HG03280 (cell line): Measurements from ENCODE around the gene USP6NL.
"Not testable (repeated sequence)": the region's sequence is repeated elsewhere in the genome, so short reads cannot be mapped to it uniquely, and the experiment has no call there.

Experiments
- ATAC-seq: cut with Tn5 transposase; IDR thresholded peaks from one replicate; pipeline ENCODE4 v1.9.1; 2021; ENCODE audit warnings: mild to moderate bottlenecking, moderate library complexity; ENCODE audit not compliant: unreplicated experiment

USP6NL gene

DNA sequence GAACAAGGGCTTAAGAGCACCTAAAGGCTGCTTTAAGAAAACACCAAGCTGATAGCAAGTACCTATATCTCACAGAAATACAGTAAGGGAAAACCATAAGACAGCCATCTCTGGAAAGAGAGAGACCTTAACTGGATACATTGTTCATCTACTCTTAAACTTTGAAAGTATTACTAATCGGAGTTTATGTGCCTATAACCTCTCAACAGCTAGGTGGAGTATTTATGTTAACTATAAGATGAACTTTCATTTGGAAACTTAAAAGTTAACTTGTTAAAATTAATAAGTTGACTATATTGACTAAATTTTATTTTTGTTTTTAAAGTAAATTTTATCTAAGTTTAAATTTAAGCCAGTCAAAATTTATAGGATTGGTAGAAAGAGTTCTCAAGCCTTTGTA is 90.6 kb downstream of the USP6NL start:
- ATAC-seq = no peak

DNA sequence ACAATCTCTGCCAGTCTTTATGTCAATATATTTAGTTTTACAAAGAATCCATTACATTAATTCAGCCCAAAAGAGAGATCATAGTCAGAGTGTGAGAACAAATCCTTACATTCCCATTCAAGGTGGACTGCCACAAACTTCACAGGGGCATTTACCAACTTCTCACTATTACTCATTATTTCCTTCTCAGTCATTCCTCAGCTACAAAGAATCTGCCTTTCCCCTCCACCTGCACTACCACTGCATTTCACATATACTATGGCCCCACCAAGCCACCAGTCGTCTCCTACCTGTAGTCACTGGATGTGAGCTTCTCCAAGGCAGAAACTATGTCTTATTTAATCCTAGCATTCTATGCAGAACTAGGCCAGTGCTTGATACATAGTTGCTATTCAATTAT is 94.3 kb downstream of the USP6NL start:
- peak; percentile 48 for ATAC-seq

DNA sequence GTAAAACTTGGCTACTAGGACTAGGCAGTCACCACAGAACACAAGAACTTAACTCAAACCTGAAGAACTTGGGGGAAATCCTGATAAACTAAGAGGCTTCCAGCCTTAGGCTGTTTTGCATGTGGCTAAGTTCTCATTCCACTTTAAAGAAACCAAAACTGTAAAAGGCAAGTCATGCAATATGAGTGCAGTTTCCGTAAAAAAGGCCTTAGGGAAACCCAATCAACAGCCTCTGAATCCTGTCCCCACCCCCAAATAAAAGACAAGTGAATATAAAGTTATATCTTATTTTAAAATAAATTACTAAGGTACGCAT is 95.1 kb downstream of the USP6NL start:
- ATAC-seq = peak; percentile 57

DNA sequence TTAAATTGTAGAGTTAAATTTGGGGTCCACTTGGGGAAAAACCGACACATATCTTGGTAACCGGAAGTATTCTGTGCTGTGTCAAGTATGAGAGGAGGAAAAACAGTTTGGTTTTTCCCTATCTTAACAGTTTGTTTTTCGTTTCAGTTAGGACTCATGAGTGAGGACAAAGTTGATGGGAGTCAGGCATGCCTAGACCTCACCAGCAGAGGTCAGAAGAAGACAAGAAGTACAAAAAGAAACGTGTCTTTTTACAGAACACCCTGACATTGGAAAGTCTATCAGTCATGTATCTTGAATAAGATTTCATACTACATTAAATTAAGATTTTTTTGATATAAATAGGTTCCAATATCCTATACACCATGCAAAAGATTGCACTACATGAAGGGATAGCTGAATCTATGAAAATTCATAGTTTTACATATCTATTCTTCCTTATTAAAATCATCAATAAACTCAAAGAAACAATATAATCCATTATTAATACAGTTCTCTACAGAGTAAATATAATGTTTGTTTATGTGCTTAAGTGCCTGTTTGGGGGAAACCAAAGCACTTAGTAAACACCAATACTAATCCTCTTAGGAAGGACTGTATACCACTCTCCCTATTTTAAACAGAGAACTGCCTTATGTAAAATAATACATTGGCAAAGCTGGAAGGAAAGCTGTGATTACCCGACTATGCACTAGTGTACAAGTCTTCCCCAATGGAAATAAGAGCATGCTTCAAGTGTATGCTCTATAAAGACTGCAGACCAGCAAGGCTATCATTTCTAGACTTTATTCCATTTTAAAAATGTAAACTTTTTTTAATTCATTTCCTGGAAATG is 95.6 kb downstream of the USP6NL start:
- peak; percentile 20 for ATAC-seq

DNA sequence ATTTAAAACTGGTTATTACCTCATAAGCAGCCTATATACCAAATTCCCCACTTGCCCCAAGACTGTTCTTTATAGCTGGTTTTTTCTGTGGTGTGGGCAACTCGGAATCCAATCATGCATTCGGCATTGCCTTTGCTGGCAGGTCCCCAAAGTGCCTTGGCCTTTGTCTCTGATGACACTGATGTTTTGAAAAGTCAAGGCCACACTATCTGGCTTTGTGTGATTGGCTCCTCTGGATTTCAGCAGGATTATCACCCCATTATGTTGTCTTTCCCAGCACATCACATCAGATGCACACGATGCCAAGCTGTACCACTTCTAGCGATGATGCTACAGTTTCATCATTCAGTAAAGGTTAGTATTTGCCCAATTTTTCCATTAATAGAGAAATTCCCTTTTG is 97.7 kb downstream of the USP6NL start:
- no peak for ATAC-seq

DNA sequence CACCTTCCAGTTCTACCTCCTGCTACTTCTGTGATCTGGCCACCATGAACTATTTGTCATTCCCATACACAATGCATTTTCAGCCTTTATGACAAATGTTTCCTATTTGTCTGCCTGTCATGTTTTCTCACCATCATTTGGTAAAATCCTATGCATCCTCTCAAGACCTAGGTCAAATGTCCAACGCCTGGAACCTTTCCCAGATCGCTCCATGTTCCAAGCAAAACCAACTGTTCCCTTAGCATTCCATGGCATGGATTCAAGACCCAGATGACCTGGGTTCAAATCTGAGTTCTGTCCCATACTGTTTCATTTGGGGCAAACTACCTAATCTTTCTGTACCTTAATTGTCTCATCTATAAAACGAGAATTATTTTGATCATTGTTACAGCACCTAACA is 98.9 kb downstream of the USP6NL start:
- ATAC-seq = no peak

DNA sequence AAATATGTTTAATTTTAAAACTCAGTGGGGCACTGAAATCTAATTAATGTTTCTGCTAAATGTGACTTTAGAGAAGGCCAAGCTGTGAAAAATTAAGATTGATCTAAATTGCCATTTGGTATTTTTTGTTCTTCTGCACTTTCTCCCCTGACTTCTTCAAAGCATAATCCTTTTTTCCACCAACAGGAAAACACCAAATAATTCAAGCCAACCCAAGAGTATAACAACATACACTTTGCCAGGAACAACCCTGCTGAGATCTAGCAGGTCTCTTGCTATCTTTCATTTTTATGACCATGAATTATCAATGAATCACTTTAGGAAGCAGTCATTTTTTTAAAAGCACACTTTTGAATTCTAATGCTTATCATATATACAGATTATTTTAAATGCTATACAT is 100.1 kb downstream of the USP6NL start:
- ATAC-seq = no peak

DNA sequence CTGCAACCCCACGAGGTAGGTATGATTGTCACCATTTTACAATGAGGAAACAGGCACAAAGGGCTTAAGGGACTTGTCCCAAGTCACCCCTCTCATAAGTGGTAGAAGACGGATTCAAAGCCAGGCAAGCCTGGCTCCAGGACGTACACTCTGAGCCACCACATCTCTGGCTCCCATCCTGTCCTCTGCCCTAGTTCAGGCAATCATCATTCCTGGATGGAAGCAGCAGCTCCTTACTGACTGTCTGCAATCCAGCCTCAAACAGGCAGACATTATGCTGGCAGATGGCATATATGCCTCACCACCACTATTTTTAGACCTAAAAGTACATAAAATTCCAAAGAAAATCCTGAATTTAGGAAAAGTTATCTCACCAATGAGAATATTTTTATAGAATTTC is 100.7 kb downstream of the USP6NL start:
- no peak for ATAC-seq

DNA sequence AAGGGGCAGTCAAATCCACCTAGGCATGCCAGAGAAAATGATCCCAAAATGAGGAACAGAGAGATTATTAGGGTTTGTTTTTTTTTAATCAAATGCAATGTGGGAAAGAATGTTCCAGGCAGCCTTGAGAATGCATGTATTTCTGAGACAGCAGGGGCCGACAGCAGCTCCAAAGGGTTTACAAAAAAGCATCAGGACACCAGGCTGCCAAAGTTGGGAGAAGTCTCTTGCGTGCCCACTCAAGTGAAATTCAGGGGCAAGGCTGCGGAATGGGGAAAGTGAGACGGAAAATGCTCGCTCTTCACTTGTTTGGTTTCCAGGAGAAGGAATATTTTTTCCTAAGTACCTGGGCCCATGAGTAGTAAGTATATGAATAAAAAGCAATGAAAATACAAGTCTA is 101.2 kb downstream of the USP6NL start:
- ATAC-seq = no peak

DNA sequence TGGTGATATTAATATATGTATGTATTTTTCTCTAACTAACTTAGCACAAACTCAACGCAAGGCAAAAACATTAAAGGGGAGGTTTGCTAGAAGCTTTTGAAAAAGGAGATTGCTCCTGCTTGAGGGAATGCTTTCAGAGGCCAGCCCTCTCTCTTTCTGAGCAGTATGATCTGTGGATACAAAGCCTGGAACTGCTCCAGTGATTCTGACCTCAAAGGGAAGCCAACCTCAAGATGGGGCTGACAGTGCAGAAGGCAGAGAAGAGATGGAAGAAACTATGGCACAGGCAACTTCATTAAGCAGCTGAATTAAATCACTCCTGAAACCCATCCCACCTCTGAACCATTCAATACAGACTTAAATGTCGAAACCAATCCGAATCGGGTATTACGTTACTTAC is 102.4 kb downstream of the USP6NL start:
- no peak for ATAC-seq

DNA sequence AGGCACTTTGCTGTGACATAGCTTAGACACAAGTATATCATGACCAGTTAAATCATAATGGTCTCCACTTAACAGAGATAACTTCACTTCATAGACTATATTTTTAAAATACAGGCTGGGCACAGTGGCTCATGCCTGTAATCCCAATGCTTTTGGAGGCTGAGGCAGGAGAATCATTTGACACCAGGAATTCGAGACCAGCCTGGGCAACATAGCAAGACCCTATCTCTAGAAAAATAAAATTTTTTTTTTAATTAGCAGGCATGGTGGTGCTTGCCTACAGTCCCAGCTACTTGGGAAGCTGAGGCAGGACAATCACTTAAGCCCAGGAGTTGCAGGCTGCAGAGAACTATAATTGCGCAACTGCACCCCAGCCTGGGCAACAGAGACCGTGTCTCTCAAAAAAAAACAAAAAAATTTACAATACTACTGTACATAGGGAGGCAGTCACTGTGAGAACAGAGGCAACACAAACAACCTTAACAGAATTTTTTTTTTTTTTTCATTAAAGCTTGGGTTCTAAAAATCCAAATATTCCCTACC is 105.1 kb downstream of the USP6NL start:
- no peak for ATAC-seq

DNA sequence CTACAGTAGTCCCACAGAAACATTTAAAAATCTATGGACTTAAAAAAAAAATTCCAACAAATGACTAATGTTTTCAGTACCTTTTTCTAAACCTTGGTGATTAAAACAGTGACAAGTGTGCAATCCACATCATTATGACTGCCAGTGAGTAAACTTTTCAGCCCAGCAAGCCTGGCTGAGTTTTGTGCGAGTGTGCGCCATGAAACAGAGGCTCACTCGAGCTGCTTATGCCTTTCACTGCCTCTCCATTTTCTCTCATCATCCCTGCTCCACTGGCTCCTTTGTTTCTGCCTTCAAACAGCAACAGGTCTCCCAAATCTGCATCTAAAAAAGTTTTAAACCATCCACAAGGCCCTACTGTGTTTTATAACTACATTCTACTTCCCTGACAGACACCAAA is 105.8 kb downstream of the USP6NL start:
- ATAC-seq = no peak

DNA sequence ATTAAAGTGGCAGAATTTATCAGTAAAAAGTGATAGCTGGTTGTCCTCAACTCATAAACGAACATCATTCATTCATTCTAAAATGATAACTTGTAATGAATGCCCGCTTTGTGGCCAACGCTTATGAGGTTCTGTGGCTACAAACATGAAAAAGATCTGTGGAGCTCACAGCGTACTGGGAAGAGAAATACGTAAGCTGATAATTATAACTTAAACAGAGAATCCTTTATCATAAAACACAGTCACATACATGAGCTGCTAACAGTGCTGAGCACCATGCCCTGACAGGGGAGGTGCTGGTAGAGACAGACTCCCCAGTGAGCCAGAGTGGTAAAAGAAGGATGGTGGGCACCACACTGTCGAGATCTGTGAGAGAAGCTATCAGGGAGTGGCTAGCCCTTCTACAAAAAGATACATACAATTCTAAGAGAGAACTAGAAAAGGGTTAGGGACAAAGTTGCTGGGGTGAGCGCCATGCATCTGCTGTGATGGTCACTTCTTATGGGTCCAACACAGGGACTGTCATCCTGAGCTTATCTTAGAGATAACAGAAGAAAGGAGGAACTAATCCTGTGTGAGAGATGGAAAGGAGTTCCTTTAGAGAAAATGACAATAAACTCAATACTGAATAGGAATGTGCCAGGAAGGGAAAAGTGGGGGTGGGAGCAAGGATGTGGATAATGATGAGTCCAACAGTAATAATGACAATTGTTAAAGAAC is 106.7 kb downstream of the USP6NL start:
- no peak for ATAC-seq

DNA sequence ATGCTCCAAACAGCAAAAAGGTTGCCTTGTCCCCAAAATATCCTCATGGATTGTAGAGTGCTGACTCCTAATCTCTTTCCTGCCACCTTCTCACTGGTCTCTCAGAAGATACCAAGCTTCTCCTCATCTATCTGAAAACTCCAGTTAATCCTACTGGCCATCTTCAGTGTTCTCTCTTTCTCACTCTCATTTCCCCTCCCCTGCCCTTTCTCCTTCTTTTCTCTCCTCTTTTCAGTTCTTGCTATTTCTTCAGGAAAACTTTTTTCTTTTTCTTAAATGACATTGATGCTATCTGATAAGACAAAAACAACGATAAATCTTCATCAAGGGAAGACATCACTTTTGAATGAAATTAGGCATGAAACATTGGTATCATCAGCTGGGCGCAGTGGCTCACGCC is 109.8 kb downstream of the USP6NL start:
- ATAC-seq = no peak

DNA sequence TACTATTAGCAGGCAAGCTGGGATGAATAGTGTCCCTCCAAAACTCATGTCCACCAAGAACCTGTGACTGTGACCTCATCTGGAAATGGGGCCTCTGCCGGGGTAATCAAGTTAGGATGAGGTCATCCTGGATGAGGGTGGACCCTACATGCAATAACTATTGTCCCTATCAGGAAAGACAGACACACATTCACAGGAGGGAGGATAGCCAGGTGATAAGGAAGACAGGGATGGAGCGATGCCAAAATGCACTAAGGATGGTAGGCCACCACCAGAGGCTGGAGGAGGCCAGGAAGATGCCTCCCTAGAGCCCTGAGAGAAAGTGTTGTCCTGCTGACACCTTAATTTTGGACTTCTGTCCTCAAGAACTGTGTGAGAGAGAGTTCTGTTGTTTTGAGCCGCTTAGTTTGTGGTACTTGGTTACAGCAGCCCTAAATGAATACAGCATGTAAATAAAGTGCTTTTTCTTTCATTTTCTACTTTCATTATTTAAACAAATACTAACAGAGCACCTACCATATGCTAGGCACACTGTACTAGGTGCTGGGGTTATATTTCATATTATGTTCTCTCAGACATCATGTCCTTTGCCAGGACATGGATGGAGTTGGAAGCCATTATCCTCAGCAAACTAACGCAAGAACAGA is 111.9 kb downstream of the USP6NL start:
- ATAC-seq = peak; percentile 90

DNA sequence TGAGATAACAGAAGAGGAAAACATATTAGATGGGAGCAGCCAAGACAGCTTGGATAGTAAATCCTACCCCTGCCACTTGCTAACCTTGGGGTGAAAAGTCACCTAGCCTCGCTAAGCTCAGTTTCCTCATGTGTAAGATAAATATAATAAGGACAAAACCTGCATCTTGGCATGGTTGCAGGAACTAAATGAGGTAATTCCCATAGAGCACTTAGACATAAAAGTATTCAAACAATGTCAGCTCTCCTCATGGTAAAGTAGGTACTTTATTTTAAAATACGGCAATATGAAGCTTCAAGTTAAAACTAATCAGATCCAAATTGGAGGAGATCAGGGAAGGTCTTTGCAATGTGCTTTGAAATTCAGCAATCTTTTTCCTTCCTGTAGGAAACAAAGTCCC is 113.1 kb downstream of the USP6NL start:
- no peak for ATAC-seq

DNA sequence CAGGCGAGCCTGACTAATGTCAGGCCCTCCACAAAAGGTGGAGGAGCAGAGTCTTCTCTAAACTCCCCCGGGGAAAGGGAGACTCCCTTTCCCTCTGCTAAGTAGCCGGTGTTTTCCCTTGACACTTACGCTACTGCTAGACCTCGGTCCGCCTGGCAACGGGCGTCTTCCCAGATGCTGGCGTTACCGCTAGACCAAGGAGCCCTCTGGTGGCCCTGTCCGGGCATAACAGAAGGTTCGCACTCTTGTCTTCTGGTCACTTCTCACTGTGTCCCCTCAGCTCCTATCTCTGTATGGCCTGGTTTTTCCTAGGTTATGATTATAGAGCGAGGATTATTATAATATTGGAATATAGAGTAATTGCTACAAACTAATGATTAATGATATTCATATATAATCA is 116.5 kb downstream of the USP6NL start:
- ATAC-seq = not testable (repeated sequence)

DNA sequence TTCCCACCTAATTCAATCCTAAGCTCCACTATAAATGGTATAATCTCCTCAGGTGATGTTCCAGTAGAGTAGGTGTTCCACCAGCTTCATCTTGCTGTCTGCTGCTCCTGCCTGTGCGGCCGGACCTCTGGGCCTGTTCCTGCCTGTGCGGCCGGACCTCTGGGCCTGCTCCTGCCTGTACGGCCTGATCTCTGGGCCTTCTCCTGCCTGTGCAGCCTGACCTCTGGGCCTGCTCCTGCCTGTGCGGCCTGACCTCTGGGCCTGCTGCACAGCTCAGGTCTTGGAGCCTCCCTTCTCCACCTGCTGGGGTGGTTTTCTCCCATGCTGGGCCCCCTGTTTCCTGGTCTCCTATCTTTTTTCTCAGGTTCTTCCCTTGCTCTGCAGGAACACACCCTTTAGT is 117.8 kb downstream of the USP6NL start:
- no peak for ATAC-seq

DNA sequence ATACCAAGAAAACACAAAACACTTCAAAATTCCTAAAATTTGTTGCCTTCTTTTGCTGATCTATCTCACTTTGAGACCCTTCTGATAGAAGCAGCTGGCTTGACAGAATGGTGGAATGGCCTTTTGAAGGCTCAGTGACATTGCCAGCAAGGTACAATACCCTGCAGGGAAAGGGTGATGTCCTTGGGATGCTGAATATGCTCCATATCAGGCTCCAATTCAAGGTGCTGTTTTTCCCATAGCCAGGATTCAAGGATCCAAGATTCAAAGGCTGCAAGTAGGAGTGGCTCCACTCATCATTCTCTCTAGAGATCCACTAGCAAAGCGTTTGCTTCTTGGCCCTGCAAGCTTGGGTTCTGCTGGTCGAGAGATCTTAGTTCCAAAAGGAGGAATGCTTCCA is 120.4 kb downstream of the USP6NL start:
- ATAC-seq = no peak

DNA sequence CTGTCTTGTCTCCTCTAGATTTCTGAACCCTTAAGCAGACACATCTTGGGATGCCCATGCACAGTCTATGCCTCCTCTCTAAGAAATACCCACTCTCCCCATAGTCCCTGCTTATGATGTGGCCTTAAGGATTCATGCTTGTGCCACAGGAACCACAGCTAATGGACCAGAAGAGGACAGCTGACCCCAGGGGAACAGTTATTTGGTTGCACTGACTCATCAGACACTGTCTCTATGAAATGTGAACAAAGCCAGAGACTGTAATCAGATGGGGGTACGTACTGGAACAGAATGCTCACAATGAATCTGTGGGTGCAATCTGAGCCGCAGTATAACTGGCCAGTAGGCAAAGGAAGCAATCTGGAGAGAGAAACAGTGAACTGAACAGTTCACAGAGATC is 121.9 kb downstream of the USP6NL start:
- ATAC-seq = no peak

DNA sequence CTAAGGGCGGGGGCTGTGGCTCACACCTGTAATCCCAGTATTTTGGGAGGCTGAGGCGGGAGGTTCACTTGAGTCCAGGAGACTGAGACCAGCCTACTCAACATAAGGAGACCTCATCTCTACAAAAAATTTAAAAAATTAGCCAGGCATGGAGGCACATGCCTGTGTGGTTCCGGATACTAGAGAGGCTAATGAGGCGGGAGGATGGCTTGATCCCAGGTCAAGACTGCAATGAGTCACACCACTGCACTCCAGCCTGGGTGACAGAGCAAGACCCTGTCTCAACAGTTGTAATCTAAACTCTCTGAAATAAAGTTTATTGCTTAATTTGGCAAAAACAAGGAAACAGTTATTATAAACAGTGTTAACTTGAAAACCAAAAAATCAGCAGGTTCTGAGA is 123.3 kb downstream of the USP6NL start:
- no peak for ATAC-seq
